Heart left ventricle (tissue), 16 donors: ENCODE results near the gene MBD3. TPM values are rescaled to one million over a fixed set of nuclear protein-coding genes. Genes with fewer than 3 reads are reported as not detected.

Source experiments
- ATAC-seq, 4 donors: fragments of 200-7000 bp; cut with Tn5 transposase; one replicate each; pipeline ENCODE4 v1.9.1; 2020 to 2022; ENCODE audit warnings: moderate library complexity in 4 of 4, mild to moderate bottlenecking in 3 of 4, moderate number of reproducible peaks in 1 of 4
- DNase-seq, 5 donors: peaks; one replicate each; pipeline ENCODE4 v3.0.0-alpha.2; 2020
- H3K27ac ChIP-seq, 12 donors: fragments of 200-600 bp; sonication (generic) in 4 of 12; one replicate each; pipeline versions ENCODE4 v1.5.0 to v1.8.0; 2016 to 2022; ENCODE audit warnings: mild to moderate bottlenecking in 2 of 12
- H3K27me3 ChIP-seq, 9 donors: fragments of 200-600 bp; sonication (generic) in 2 of 9; one replicate each; pipeline versions ENCODE4 v1.5.1 to v1.8.0; 2016 to 2022; ENCODE audit warnings: mild to moderate bottlenecking in 3 of 9
- H3K36me3 ChIP-seq, 9 donors: fragments of 200-600 bp; sonication (generic) in 2 of 9; one replicate each; pipeline versions ENCODE4 v1.5.0 to v1.8.0; 2018 to 2022; ENCODE audit warnings: mild to moderate bottlenecking in 2 of 9
- H3K4me1 ChIP-seq, 12 donors: fragments of 200-600 bp; sonication (generic) in 4 of 12; one replicate each; pipeline versions ENCODE4 v1.5.0 to v1.8.0; 2016 to 2022; ENCODE audit warnings: mild to moderate bottlenecking in 3 of 12
- H3K4me3 ChIP-seq, 12 donors: fragments of 200-600 bp; sonication (generic) in 4 of 12; one replicate each; pipeline versions ENCODE4 v1.5.0 to v1.8.0; 2017 to 2022; ENCODE audit warnings: mild to moderate bottlenecking in 9 of 12, moderate library complexity in 4 of 12
- H3K9me3 ChIP-seq, 12 donors: fragments of 200-600 bp; sonication (generic) in 4 of 12; one replicate each; pipeline versions ENCODE4 v1.5.0 to v1.8.0; 2016 to 2022; ENCODE audit warnings: mild to moderate bottlenecking in 1 of 12
- POLR2A ChIP-seq, 2 donors: fragments of 450-650 bp; IDR thresholded peaks; one replicate each; pipeline ENCODE4 v1.6.1; 2017; ENCODE audit warnings: antibody characterized with exemption in 2 of 2, mild to moderate bottlenecking in 2 of 2, moderate library complexity in 2 of 2
- WGBS, 4 donors: extraction: QIAGEN DNeasy Blood & Tissue Kit in 2 of 4; methylation state at CpG; one replicate each; pipeline versions ENCODE4 v1.1.5 to v1.1.7; 2013 to 2018; 5-methylcytosine and 5-hydroxymethylcytosine counted together
- intact Hi-C, 10 donors: fragments of 100-400 bp; cut with DNase I; formaldehyde crosslinking; loops; one replicate each; pipeline versions ENCODE4 v1.11.1 to v1.14.2; 2022
- polyA plus RNA-seq, 2 donors: library from polyadenylated mRNA; stranded (reverse); fragments of 200-250 nt; gene quantifications; one replicate each; pipeline ENCODE4 v1.2.3, GENCODE V29; 2013
- total RNA-seq, 9 donors: library from RNA; depleted of rRNA in 2 of 9; stranded (reverse); fragments of >200 nt in 2 of 9; fragmentation: NEBNext Ultra II Directional in 3 of 9; extraction: Animal tissue kit (Norgen Biotek cat#: 25700) in 3 of 9; gene quantifications; one replicate each; pipeline versions ENCODE4 v1.1.0 to v1.2.4, GENCODE V29; 2016 to 2023
- TF ChIP-seq, protein P1 (sequence below), 12 donors: fragments of 200-600 bp; sonication (generic) in 4 of 12; IDR thresholded peaks; one replicate each; pipeline versions ENCODE4 v1.5.0 to v1.8.0; 2018 to 2022; ENCODE audit warnings: antibody characterized with exemption in 12 of 12, mild to moderate bottlenecking in 5 of 12
- donor health status: ischemic (EF 13 %, LVEDD 7.1; RV severe dilation, severe dysfunction).
- donor health status: healthy with polysubstance abuse.
- donor health status: DM: no; HTN: yes; CAD: no.
- donor health status: DM: no; HTN: no; CAD: no.
- donor health status: ischemic (EF 25% LVEDD 6.9; RV normal size, moderate dysfunction).
- donor health status: ischemic (EF 25% LVEDD 5.7; RV mildly dilated, moderate dysfunction).
- donor health status: healthy.
- donor health status: DM: yes; HTN: yes; CAD: no.
- donor health status: ischemic (EF 35%, LVEDD 5.7; RV mildly dilated, moderate dysfunction).
- donor health status: nonischemic (EF 11% LVEDD 7.7; RV severe dilation, severe dysfunction).
- donor health status: DM: yes; HTN: yes; CAD: no.
- donor health status: PGD.
- donor health status: ischemic (EF 29% LVEDD 5.4; RV normal size, mild dysfunction).
- donor health status: nonischemic (EF 23%, LVEDD 6.1; RV moderate dilation, normal function).

MBD3 gene
- total and polyA plus RNA-seq, 11 donors, result 38.6 to 146 (median 72.8) TPM

DNA sequence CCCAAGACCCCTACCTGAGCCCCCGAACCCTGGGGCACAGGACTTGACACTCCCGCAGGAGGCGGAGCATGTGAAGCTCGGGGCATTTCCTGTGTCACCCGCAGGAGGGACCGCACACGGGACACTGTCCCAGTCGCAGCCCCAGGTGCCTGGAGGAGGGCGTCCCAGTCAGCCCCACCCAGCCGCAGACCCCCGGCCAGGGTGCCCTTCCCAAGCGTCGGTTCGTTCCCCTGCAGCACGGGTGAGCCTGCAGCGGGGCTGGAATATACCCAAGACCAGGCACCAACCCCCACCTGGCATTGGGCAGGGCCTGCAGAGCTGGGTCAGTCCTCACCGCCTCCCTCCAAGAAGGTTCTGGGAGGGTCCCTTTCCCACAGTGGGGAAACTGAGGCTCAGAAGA, 38.1 kb upstream of the MBD3 start:
- H3K9me3 ChIP-seq, result no peaks in the 10 kb centered on the region
- DNase-seq (no peak), ATAC-seq (no peak)
- intact Hi-C loops, result no loop called here
- H3K27ac ChIP-seq, result no peak overlapping the region
- H3K4me1 ChIP-seq, result no peaks in the 10 kb centered on the region
- H3K36me3 ChIP-seq, result peaks cover 0 to 33% (median 16%) of the 10 kb centered on the region in 9 donors
- no peak overlapping the region for H3K4me3 ChIP-seq
- WGBS, 4 donors, result 90 to 94% (median 91%) methylated on average over 1 to 17 of the region's 17 CpGs
- no peaks in the 10 kb centered on the region for H3K27me3 ChIP-seq
- TF ChIP-seq, protein P1, sequence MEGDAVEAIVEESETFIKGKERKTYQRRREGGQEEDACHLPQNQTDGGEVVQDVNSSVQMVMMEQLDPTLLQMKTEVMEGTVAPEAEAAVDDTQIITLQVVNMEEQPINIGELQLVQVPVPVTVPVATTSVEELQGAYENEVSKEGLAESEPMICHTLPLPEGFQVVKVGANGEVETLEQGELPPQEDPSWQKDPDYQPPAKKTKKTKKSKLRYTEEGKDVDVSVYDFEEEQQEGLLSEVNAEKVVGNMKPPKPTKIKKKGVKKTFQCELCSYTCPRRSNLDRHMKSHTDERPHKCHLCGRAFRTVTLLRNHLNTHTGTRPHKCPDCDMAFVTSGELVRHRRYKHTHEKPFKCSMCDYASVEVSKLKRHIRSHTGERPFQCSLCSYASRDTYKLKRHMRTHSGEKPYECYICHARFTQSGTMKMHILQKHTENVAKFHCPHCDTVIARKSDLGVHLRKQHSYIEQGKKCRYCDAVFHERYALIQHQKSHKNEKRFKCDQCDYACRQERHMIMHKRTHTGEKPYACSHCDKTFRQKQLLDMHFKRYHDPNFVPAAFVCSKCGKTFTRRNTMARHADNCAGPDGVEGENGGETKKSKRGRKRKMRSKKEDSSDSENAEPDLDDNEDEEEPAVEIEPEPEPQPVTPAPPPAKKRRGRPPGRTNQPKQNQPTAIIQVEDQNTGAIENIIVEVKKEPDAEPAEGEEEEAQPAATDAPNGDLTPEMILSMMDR (IDR thresholded peaks at IDR 0.05), result no peak
- TF ChIP-seq POLR2A (IDR thresholded peaks at IDR 0.05), result no peak

DNA sequence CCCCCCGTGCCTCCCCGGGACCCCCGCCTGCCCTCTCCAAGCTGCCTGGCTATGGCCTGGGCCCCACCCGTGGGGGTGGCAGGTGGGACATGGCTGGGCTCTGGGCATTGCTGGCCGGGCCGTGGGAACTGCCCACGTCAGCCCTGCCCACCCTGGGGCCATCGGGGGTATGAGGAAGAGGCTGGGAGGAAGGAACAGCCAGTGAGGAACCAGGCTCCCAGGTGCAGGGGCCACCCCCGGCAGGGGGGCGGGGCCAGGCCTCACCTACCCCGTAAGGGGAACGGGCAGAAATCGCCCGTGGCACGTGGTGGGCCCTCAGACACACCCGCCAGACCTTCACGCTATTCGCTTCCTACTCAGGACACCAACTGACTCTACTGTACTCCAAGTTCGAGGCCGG, 37.3 kb upstream of the MBD3 start:
- DNase-seq (no peak), ATAC-seq (no peak)
- intact Hi-C loops, result no loop called here
- H3K36me3 ChIP-seq, result peaks cover 0 to 38% (median 16%) of the 10 kb centered on the region in 9 donors
- no peak overlapping the region for H3K4me3 ChIP-seq
- no peaks in the 10 kb centered on the region for H3K9me3 ChIP-seq
- WGBS, 4 donors, result 86 to 94% (median 93%) methylated on average over 16 to 20 of the region's 20 CpGs
- no peaks in the 10 kb centered on the region for H3K27me3 ChIP-seq
- no peaks in the 10 kb centered on the region for H3K4me1 ChIP-seq
- no peak overlapping the region for H3K27ac ChIP-seq
- TF ChIP-seq POLR2A (IDR thresholded peaks at IDR 0.05), result no peak
- TF ChIP-seq, protein P1 (IDR thresholded peaks at IDR 0.05), result no peak

DNA sequence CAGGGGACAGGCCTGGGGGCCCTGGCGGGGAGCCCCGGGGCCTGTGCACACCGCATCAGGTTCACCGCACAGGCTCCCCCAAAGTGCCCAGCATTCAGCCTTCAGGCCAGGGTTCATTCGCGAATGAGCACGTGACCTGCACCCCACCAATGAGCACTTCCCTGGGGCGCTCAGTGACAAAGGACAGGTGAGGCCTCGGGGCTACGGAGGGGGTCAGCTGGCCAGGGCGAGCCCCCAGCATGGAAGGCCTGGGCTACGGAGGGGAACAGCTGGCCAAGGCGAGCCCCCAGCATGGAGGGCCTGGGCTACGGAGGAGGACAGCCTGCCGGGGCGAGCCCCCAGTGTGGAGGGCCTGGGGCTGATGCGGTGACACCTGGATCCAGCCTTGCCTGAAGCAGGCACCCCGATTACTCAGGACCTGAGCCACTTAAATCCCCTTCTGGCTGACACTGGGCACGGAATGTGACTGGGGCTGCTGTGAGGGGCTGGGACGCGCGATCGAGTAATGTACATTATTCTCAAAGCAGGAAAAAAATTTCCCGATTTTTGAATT, 36.7 kb upstream of the MBD3 start:
- Histone ChIP-seq H3K27me3 (no peaks in the 10 kb centered on the region), H3K4me3 (no peak overlapping the region), H3K27ac (no peak overlapping the region), H3K9me3 (no peaks in the 10 kb centered on the region), H3K4me1 (no peaks in the 10 kb centered on the region), H3K36me3 (peaks cover 0 to 34% (median 14%) of the 10 kb centered on the region in 9 donors)
- TF ChIP-seq POLR2A (IDR thresholded peaks at IDR 0.05), result no peak
- TF ChIP-seq, protein P1 (IDR thresholded peaks at IDR 0.05), result no peak
- ATAC-seq (no peak), DNase-seq (no peak)
- intact Hi-C loops, result no loop called here
- 92 to 97% (median 94%) methylated on average over 20 to 24 of the region's 24 CpGs for WGBS, 4 donors

DNA sequence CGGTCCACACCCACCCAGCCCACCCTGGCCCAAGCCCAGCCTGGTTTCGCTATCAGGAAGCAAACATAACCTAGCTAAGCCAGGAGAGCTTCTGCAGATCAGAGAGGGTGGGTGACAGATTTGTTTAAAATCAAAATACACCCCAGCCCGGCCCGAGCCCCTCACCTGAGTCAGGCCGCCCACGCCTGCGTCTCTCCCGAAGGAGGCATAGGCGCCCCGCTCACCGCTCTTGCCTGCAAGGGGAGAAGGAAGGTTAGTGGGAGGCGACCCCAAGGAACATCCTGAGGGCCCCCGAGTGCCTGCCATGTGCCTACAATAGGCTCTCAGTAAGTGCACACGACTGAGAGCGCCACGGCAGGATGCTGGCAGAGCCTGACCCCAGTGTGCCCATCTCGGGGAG, 34.5 kb upstream of the MBD3 start:
- H3K36me3 ChIP-seq, result peaks cover 0 to 39% (median 19%) of the 10 kb centered on the region in 9 donors
- DNase-seq, result no peak
- intact Hi-C loops, result no loop called here
- no peaks in the 10 kb centered on the region for H3K27me3 ChIP-seq
- no peaks in the 10 kb centered on the region for H3K4me1 ChIP-seq
- no peak overlapping the region for H3K4me3 ChIP-seq
- WGBS, 4 donors, result 91 to 95% (median 93%) methylated on average over 15 to 17 of the region's 17 CpGs
- TF ChIP-seq, protein P1 (IDR thresholded peaks at IDR 0.05), result no peak
- no peak for TF ChIP-seq POLR2A (IDR thresholded peaks at IDR 0.05)
- no peak for ATAC-seq
- H3K9me3 ChIP-seq, result no peaks in the 10 kb centered on the region
- H3K27ac ChIP-seq, result no peak overlapping the region
